Measurements from ENCODE around the gene PRUNE2.

DNA sequence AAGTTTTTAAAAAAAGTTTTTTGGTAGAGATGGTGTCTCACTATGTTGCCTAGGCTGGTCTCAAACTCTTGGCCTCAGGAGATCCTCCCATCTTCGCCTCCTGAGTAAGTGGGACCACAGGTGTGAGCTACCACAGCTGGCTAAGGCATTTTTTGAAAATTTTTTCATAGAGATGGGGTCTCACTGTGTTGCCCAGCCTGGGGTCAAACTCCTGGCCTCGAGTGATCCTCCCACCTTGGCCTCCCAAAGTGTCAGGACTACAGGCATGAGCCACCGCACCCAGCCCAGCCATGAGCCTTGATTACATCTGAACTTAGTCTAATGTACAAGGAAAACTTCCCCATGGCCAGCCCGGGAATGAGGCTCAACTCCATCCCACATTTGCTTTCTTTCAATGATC, 219.2 kb downstream of the PRUNE2 start:
- TF ChIP-seq, protein P1, sequence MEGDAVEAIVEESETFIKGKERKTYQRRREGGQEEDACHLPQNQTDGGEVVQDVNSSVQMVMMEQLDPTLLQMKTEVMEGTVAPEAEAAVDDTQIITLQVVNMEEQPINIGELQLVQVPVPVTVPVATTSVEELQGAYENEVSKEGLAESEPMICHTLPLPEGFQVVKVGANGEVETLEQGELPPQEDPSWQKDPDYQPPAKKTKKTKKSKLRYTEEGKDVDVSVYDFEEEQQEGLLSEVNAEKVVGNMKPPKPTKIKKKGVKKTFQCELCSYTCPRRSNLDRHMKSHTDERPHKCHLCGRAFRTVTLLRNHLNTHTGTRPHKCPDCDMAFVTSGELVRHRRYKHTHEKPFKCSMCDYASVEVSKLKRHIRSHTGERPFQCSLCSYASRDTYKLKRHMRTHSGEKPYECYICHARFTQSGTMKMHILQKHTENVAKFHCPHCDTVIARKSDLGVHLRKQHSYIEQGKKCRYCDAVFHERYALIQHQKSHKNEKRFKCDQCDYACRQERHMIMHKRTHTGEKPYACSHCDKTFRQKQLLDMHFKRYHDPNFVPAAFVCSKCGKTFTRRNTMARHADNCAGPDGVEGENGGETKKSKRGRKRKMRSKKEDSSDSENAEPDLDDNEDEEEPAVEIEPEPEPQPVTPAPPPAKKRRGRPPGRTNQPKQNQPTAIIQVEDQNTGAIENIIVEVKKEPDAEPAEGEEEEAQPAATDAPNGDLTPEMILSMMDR (IDR thresholded peaks at IDR 0.05) = no peak
- TF ChIP-seq POLR2A (IDR thresholded peaks at IDR 0.05) = no peak

All from lower leg skin (tissue), 3 donors.